AG10803 (cell line): ENCODE data around the gene VSTM1.
"Not testable (repeated sequence)": the region's sequence is repeated elsewhere in the genome, so short reads cannot be mapped to it uniquely, and the experiment has no call there.

Experiments
- DNase-seq: peaks from one replicate; pipeline ENCODE4 v3.0.0; 2010; ENCODE audit warnings: low read depth
- H3K4me3 ChIP-seq: 2 replicates; pipeline ENCODE4 v1.5.1; 2011; ENCODE audit warnings: mild to moderate bottlenecking, low read length, control low read depth
- TF ChIP-seq, protein P1 (sequence below): conservative IDR thresholded peaks from 2 replicates; pipeline ENCODE4 v1.5.1; 2011; ENCODE audit warnings: mild to moderate bottlenecking, low read length, control low read depth, inconsistent platforms

VSTM1 gene

DNA sequence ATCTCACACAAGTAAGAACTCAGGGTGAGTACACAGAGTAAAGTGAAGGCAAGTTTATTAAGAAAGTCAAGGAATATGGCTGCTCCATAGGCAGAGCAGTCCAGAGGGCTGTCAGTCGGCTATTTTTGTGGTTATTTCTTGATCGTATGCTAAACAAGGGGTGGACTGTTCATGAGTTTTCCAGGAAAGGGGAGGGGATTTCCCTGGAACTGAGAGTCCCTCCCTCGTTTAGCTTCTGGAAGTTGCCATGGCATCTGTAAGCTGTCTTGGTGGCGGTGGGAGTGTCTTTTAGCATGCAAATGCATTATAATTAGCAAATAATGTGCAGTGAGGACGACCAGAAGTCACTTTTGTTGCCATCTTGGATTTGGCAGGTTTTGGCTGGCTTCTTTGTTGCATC lies 5.8 kb upstream of the VSTM1 start:
- no peak overlapping the region for H3K4me3 ChIP-seq
- DNase-seq = no peak
- TF ChIP-seq, protein P1, sequence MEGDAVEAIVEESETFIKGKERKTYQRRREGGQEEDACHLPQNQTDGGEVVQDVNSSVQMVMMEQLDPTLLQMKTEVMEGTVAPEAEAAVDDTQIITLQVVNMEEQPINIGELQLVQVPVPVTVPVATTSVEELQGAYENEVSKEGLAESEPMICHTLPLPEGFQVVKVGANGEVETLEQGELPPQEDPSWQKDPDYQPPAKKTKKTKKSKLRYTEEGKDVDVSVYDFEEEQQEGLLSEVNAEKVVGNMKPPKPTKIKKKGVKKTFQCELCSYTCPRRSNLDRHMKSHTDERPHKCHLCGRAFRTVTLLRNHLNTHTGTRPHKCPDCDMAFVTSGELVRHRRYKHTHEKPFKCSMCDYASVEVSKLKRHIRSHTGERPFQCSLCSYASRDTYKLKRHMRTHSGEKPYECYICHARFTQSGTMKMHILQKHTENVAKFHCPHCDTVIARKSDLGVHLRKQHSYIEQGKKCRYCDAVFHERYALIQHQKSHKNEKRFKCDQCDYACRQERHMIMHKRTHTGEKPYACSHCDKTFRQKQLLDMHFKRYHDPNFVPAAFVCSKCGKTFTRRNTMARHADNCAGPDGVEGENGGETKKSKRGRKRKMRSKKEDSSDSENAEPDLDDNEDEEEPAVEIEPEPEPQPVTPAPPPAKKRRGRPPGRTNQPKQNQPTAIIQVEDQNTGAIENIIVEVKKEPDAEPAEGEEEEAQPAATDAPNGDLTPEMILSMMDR = no peak

GRCh38 chr19:54062643-54063042 lies 1.1 kb downstream of the VSTM1 start:
- no peak for DNase-seq
- TF ChIP-seq, protein P1 = no peak
- no peak overlapping the region for H3K4me3 ChIP-seq

GRCh38 chr19:54047616-54048015 lies 16.1 kb downstream of the VSTM1 start:
- H3K4me3 ChIP-seq = no peak overlapping the region
- TF ChIP-seq, protein P1 = no peak
- DNase-seq = no peak

DNA sequence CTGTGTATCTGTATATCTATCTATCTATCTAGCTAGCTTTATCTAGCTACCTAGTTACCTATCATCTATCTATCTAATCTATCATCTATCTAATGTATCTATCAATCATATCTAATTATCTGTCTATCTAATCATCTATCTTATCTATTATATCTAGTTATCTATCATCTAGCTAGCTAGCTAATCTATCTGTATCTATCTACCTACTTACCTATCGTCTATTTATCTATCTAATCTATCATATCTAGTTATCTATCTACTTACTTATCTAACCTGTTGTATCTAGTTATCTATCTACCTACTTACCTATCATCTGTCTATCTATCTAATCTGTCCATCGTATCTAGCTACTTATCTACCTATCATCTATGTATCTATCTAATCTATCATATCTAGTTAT lies 17.9 kb downstream of the VSTM1 start:
- TF ChIP-seq, protein P1 = no peak
- no peak overlapping the region for H3K4me3 ChIP-seq
- no peak for DNase-seq

DNA sequence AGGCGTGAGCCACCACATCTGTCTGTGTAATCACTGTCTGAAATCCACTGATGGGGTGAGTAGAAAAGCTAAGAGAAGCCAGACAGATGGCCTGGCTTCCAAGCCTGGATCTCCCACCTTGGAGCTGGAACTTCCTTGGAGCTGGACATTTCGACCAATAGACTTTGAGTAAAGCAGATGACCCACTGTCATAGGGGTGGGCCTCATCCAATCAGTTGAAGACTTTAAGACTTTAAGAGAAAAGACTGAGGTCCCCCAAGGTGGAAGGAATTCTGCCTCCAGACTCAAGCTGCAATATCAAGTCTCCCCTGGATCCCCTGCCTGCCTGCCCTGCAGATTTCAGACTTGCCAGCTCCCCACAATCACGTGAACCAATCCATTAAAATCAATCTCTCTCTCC lies 20.7 kb downstream of the VSTM1 start:
- TF ChIP-seq, protein P1 = no peak
- no peak for DNase-seq
- H3K4me3 ChIP-seq = no peak overlapping the region

DNA sequence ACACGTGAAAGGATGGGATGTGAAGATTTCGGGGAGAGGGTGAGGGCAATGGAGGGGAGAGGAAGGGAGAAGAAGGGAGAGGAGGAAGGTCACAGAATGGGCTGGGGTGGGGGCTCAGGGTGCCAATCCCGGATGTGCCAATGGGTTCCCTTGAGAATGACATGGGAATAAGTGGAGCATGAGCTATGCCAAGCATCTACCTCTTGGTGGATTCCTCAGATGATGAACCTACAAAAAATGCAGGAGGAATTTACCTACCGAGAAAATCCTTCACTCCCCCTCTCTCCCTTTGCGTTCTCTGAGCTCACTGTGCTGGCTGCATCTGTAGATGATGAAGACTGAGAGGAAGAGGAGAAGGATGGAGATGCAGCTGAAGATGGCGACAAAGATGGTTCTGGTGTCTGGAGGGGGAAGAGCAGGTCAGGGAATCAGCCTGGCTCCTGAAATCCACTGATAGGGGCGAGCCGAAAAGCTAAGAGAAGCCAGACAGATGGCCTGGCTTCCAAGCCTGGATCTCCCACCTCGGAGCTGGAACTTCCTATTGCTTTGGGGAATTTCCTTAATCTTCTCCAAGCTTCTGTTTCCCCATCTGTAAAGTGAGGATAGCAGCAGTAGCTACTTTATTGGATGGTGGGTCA lies 21.6 kb downstream of the VSTM1 start:
- TF ChIP-seq, protein P1 = no peak
- no peak for DNase-seq
- no peak overlapping the region for H3K4me3 ChIP-seq

- H3K4me3 ChIP-seq = no peak overlapping the region
- DNase-seq = no peak
- TF ChIP-seq, protein P1 = no peak
Measured at GRCh38 chr19:54040003-54040402, 23.7 kb downstream of the VSTM1 start.

DNA sequence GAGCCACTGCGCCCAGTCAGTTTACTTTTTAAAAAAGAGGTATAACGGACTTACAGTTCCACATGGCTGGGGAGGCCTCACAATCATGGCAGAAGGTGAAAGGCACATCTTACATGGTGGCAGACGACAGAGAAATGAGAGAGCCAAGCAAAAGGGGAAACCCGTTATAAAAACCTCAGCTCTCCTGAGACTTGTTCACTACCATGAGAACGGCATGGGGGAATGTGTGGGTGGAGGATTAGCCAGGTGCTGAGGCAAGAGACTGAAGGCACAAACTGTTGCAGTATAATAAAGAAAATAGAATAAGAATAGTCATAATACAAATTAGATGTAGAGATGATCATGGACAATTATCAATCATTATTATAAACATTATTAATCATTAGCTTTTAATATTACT lies 27.2 kb downstream of the VSTM1 start:
- H3K4me3 ChIP-seq = not testable (repeated sequence)

More for the DNA sequence above, 27.2 kb downstream of the VSTM1 start:
- DNase-seq = not testable (repeated sequence)
